NCI-H345 treated with DMSO at 0.1 percent for 48 hours (cell line): Measurements from ENCODE around the gene JAKMIP1.

Source experiments
- DNase-seq: peaks from one replicate; lab custom pipeline; 2025; ENCODE audit not compliant: unreplicated experiment; lab: John Stamatoyannopoulos, UW

The JAKMIP1 gene

DNA sequence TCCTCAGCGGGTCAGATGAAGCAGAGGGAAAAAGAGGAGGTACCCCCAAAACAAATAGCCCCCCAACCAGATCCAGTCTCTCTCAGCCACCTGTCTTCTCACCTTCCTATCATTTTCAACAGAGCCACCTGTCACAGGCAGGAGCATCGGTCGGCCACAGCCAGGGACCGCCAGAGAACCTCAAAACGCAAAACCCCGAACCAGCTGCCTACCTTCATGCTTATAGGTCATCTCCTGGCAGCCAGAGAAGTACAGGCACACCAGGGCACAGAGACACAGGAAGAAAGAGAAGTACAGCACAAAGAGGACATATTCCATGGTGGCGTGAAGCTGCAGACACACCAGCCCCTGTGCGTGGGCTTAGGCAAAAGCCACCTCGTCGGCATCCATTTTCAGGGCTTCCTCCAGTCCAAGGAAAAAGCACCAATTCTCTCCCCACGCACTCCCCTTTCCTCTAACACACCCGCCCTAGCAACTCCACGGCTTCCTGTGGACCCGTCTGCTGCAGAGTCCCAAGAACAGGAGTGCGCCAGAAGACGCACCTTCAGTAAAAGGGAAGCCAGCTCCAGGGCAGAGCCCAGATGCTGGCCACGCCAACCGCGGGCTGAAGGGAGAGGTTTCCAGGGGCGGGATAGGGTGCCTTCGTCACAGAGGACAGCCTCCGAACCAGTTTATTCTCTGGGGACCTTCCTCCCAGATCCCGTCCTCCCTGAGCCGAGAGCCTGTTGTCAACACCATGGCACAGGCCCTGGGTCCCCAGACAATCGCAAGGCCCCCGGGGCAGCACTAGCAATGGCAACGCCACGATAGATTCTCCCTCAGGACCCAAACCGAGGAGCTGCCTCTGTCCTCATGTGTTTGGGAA, 130.3 kb downstream of the JAKMIP1 start:
- no peak for DNase-seq

DNA sequence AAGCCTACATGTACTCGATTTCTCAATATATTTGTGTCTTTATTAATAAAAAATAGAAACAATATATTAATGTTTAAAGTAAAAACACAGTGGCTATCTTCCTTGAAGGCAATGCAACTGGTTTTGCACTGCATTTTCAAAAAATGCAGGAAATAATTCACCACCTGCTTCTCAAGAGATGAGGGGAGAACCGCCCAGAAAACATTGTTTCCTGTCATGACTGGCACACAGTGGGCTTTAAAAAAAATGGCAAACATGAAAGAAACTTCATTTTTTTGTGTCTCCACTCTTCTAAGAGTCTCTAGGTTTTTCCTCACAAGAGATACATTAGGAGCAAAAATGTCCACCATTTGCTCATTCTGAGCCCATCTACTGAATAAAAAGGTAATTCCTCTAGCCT, 131.4 kb downstream of the JAKMIP1 start:
- DNase-seq, result no peak

DNA sequence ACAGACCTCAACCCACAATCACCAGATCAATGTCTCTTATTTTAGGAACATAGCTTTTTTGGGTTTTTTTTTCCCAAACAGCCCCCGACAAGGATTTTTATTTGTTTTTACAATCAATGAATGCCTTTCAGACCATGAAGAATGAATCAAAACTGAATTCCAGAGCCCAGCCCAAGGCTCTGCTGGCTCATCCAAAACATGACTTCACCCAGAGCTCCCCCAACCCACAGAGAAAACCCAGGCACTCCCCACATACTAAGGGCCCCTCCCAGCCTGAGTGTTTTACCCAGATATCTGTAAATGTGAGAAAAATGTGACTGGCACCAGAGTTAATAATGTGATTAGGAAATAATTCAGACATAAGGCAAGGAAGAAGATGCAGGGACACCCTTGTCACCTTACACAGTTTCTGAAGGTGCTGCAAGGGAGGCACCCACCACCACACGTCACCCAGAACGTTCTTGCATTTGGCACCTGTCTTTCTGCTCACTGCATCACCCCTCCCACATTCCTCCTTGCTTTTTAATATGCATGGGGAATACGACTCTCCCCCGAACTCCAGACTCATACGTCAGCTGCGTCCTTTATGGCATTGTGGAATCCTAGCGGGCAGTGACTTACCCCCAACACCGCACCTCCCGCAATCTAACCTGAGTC, 134.3 kb downstream of the JAKMIP1 start:
- DNase-seq, result no peak

DNA sequence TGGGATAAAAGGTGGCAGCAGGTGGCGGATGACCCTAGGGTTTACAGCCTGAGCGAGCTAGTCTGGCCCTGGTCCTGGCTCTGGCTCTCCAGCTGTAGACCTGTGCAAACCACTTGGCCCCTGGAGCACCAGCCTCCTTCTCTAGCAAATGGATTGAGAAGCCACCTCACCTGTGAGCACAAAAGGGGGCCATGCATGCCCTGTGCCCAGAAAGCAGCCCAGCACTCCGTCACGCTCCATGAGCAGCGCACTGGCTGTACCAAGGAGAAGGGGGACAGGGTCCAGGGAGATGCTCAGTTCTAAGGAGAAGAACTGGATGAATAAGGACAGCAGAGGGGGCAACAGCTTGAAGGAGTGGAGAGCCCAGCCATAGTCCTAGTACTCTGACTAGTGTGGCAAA, 135.2 kb downstream of the JAKMIP1 start:
- DNase-seq, result no peak

GRCh38 chr4:6064383-6064782, 136.0 kb downstream of the JAKMIP1 start:
- DNase-seq, result no peak

DNA sequence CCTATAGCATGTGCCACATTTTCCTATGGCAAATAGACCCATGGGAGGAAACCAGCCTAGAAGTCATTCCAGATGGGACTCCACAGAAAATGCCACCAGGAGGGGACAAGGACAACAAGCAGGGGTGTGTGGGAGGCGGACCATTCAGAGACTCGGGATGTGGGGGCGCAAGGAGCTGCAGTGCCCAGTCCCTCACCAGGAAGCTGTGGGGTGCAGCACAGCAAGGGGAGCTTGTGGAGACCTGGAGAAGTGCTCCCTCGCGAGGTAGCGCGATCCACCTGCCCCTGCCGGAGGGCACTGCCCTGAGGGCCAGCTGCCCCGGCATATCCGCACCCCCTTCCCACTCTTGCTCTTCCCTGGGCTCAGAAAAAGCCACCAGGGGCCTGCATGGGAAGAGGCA, 136.7 kb downstream of the JAKMIP1 start:
- DNase-seq, result no peak

DNA sequence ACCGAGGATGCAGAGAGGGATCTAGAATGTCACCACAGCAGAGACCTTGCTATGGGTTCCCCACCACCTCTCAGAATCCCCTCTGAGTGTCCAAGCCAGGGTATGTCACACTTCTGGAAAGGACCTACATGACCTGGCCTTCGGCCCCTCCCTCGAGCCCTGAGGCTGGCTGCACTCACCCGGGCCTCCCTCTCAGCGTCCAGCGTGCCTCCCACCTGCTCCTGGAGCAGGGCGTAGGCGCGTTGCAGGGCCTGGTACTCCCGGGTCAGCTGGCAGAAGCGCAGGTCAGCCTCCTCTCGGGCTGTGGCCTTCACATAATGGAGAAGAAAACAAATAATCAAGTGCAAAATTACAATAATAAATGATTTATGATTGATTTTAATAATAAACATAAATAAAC, 138.2 kb downstream of the JAKMIP1 start:
- DNase-seq, result no peak

- DNase-seq, result no peak
Measured at GRCh38 chr4:6059375-6059805, 141.0 kb downstream of the JAKMIP1 start.

- DNase-seq, result no peak
Measured at GRCh38 chr4:6058531-6059374, 141.6 kb downstream of the JAKMIP1 start.

- DNase-seq, result no peak
Measured at GRCh38 chr4:6056976-6057766, 143.2 kb downstream of the JAKMIP1 start.

DNA sequence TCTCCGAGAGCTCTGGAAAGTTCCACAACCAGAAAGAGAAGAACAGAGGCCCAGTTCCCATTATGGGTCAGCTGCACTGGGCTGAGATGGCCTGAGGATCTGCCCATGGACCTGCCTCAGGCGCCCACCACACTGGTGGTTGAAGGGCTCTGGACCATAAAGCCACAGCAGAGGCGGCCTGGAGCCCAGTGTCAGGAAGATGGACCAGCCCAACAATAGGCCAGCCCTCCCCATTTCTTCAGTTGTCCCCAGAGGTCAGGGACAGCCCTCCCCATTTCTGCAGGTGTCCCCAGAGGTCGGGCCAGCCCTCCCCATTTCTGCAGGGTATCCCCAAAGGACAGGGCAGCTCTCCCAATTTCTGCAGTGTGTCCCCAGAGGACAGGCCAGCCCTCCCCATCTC, 144.9 kb downstream of the JAKMIP1 start:
- no peak for DNase-seq

DNA sequence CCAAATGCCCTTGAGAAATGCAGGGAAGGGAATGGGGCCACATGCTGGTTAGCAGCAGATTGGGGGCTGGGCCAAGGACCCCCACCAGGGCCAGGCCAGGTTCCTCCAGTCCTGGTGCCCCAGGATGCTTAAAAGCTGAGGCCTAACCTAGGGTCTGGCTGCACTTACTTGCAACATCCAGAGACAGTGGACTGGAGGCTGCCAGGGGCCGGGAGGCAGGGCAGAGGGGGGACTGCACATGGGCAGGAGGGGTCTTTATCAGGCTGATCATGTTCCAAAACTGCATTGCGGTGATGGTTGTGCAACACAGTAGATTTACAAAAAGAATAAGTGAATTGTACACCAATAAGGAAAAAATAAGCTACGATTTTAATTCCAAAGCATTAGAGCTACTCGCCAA, 145.3 kb downstream of the JAKMIP1 start:
- no peak for DNase-seq

DNA sequence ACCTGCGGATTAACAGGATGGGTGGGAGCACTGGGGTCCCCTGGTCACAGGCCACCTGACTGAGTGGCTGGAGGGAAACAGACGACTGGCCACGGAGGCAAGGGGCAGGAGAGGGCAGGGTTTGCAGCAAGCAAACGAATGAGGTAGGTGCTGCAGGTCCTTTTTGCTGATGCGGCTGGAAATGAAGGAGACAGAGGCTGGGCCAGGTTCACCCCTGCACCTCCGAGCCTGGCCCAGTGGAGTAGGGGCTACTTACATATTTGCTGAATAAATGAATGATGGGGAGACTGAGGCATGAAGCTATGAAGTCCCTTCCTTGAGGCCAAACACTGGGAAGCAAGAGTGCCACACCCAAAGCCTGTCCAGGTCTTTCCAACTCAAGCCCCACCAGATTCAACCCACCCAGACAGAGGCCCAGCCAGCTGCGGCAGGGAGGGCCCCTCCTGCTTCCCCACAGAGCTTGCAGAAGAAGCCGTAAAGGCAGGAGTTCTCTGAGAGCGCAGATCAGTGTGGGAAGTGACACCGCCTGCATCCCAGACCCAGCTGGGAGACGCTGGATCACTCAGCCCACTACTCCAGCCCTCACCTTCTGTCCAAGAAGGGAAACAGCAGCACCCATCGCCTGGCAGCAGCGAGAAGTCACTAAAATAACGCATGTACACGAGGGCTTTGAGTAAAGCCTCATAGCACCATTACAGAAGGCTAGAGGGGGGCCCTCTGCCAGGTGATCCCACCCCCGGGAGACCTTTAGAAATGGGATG, 146.0 kb downstream of the JAKMIP1 start:
- no peak for DNase-seq

GRCh38 chr4:6052679-6053078, 147.7 kb downstream of the JAKMIP1 start:
- no peak for DNase-seq

DNA sequence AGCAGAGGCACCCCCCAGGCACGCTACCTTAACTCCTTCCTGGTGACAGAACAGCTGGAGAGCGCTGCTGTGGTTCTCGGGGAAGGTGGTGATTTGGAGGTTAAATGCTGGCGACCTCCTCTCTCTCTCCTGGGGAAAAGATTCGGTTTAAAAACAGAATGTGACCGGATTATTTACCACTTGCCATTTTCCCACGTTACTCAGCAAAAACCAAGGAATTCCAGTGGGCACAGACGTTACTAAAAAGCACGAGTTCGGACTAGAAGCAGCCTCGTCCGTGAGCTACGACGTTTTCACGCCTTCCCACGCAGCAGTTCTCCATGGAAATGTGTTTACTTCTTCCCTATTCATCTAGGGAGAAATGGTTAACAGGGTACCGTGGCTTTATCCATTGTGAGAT, 149.8 kb downstream of the JAKMIP1 start:
- no peak for DNase-seq

DNA sequence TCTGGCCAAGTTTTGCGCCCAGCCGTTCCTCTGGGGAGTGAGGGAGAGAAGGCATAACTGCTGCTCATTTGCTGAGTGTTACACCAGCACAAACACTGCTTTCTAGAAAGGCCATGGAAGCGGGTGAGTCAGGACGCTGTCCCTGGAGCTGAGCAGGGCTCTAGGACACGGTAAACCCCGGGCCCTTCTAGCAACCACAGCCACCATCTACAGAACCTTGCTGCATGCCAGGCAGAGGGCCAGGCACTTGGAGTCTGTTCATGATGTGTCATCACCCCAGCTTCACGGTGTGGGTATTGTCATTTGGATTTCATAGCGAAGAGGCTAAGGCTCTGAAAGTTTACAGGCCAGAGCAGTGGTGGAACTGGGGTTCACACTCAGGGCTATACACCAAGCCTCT, 150.4 kb downstream of the JAKMIP1 start:
- no peak for DNase-seq

- DNase-seq, result no peak
Measured at GRCh38 chr4:6049278-6049677, 151.1 kb downstream of the JAKMIP1 start.

- no peak for DNase-seq
Measured at GRCh38 chr4:6048537-6048936, 151.8 kb downstream of the JAKMIP1 start.

GRCh38 chr4:6047130-6047673, 153.1 kb downstream of the JAKMIP1 start:
- DNase-seq, result no peak
